Renal cortex interstitium (tissue), 11 donors: ENCODE measurements around the gene TBRG4. TPM values are rescaled to one million over a fixed set of nuclear protein-coding genes. Genes with fewer than 3 reads are reported as not detected.
A peak's percentile ranks its signal among the peaks of the same experiment; 100 is the strongest.

Experiments used
- DNase-seq, 11 donors: peaks; one replicate each; pipeline ENCODE4 v3.0.0-alpha.2; 2013; ENCODE audit warnings: low read depth in 9 of 11, low spot score in 4 of 11; ENCODE audit errors: extremely low read depth in 1 of 11
- polyA plus RNA-seq, 3 donors: library from polyadenylated mRNA; unstranded; fragments of 120-200 nt; gene quantifications; one replicate each; pipeline ENCODE4 v1.2.1, GENCODE V29; 2013; ENCODE audit not compliant: insufficient read length in 3 of 3

The TBRG4 gene
- polyA plus RNA-seq, 3 donors, result 53.6 to 63.4 (median 57.5) TPM

GRCh38 chr7:45102785-45103712 lies 8.4 kb downstream of the TBRG4 start:
- no peak for DNase-seq

- DNase-seq, result no peak
These were observed 9.7 kb downstream of the TBRG4 start for GRCh38 chr7:45101748-45102147.

- no peak for DNase-seq
These were observed 10.6 kb downstream of the TBRG4 start for GRCh38 chr7:45100761-45101480.

- DNase-seq, result no peak
These were observed 11.4 kb downstream of the TBRG4 start for GRCh38 chr7:45099891-45100760.

GRCh38 chr7:45098983-45099839 lies 12.3 kb downstream of the TBRG4 start:
- no peak for DNase-seq

GRCh38 chr7:45092931-45093235 lies 18.6 kb downstream of the TBRG4 start:
- DNase-seq, result no peak

GRCh38 chr7:45092100-45092930 lies 19.2 kb downstream of the TBRG4 start:
- no peak for DNase-seq

GRCh38 chr7:45089341-45089891 lies 22.1 kb downstream of the TBRG4 start:
- peak in 9 of 11 donors; percentile 17 to 48 (median 37) for DNase-seq

- peak in 5 of 11 donors; percentile 15 to 45 (median 33) for DNase-seq
These were observed 22.6 kb downstream of the TBRG4 start, which contains the start of gene NACAD for GRCh38 chr7:45088821-45089340. NACAD (minus strand) TSS chr7:45088969; CDS start chr7:45088894, 75 bp downstream.

GRCh38 chr7:45088146-45088701 lies 23.3 kb downstream of the TBRG4 start:
- DNase-seq, result no peak

GRCh38 chr7:45087301-45088145 lies 24.0 kb downstream of the TBRG4 start:
- no peak for DNase-seq

GRCh38 chr7:45086331-45087065 lies 25.0 kb downstream of the TBRG4 start:
- no peak for DNase-seq

GRCh38 chr7:45085619-45086200 lies 25.8 kb downstream of the TBRG4 start:
- no peak for DNase-seq

- peak in 6 of 11 donors; percentile 12 to 49 (median 24) for DNase-seq
These were observed 26.4 kb downstream of the TBRG4 start for GRCh38 chr7:45084901-45085618.
